GM06990 (cell line): ENCODE measurements around the gene LENG8.

Experiments used
- DNase-seq: peaks from one replicate; pipeline ENCODE4 v3.0.0-alpha.2; 2011; ENCODE audit not compliant: insufficient read length; ENCODE audit errors: extremely low read depth
- H3K27me3 ChIP-seq: replicated peaks from 2 replicates; pipeline ENCODE4 v1.6.0; 2011; ENCODE audit warnings: low read length; ENCODE audit not compliant: control insufficient read depth, insufficient read depth
- H3K36me3 ChIP-seq: 2 replicates; pipeline ENCODE4 v1.5.1; 2011; ENCODE audit warnings: low read length; ENCODE audit not compliant: control insufficient read depth, insufficient read depth
- H3K4me3 ChIP-seq: replicated peaks from 2 replicates; pipeline ENCODE4 v1.5.1; 2011; ENCODE audit warnings: low read depth, mild to moderate bottlenecking, control low read depth, low read length
- CTCF ChIP-seq: IDR thresholded peaks from 2 replicates; pipeline ENCODE4 v1.5.1; 2011; ENCODE audit warnings: low read length, control low read depth, mild to moderate bottlenecking, inconsistent platforms; ENCODE audit not compliant: insufficient read depth, poor library complexity, severe bottlenecking

LENG8 gene

DNA sequence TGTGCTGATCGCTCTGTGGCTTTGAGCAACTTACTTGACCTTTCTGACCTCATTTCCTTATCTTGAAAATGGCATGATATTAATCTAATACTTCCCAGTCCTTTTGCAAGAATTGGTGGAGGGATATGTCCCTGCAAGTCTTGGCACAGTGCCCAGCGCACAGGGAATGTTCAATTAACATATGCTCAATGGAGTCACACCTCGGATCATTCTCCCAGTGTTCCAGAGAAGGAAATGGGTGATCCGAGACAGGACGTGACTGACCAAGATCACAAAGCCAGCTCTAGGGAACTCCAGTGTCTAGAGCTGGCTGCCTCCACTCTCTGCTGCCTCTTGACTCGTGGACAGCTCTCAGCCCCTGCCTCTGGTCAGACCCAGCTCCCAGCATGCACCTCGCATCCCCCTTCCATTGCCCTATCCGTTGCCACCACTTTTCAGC, 20.5 kb downstream of the LENG8 start:
- DNase-seq = no peak
- TF ChIP-seq CTCF = no peak
- Histone ChIP-seq H3K36me3 (no peaks in the 10 kb centered on the region), H3K27me3 (peaks cover 5% of the 10 kb centered on the region), H3K4me3 (no peak overlapping the region)

- no peak for TF ChIP-seq CTCF
- no peak overlapping the region for H3K4me3 ChIP-seq
Measured at GRCh38 chr19:54470276-54470887, 21.4 kb downstream of the LENG8 start.

DNA sequence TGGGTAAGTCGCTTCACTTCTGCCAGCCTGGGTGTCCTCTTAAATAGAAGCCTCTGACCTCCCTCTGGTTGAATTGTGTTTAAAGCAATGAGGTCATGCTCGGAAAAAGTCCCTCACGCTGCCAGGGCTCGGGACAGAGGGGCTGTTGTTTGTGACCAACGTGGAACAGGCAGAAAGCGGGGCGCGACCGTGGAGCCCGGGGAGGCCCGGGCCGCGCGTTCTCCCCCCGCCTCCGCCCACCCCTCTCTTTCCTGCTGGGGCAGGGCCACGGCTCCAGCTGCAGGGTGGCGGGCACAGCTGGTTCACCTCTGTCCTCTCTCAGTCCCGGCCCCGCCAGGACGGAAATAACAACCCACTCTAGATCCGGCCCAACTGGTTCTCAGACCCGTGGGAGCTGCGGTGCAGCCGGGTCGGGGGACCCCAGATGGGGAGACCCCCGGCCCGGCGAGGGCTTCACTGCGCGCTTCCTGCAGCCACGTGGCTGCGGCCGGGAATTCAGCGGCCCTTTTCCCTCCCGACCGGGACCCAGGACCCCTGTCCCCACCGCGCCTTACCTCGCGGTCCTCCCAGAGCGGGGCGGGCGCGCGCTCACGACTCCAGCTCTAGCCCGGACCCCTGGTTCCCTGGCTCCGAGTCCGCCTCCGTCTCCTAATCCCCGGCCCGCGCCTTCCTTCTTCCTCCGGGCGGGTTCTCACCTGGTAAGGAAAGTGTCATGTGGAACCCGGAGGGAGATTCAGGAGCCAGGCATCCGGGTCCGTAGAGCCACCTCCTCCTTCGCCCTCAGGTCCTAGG, 22.2 kb downstream of the LENG8 start:
- Histone ChIP-seq H3K36me3 (no peaks in the 10 kb centered on the region), H3K4me3 (peak overlapping the region; percentile 27; the same call in 1 of the 2 replicates), H3K27me3 (peaks cover 5% of the 10 kb centered on the region)
- TF ChIP-seq CTCF = no peak
- no peak for DNase-seq

More at GRCh38 chr19:54470276-54470887, 21.4 kb downstream of the LENG8 start:
- no peak for DNase-seq
- Histone ChIP-seq H3K27me3 (peaks cover 5% of the 10 kb centered on the region), H3K36me3 (no peaks in the 10 kb centered on the region)

GRCh38 chr19:54473071-54473891, 24.3 kb downstream of the LENG8 start, which contains the start of gene CDC42EP5:
TSS of gene CDC42EP5 (minus strand) at chr19:54473296. CDS start at chr19:54465547, 7,749 bp downstream.
- Histone ChIP-seq H3K4me3 (no peak within 1 kb of the TSS), H3K27me3 (peaks cover 5% of the 10 kb centered on the region), H3K36me3 (no peaks in the 10 kb centered on the region)
- no peak for TF ChIP-seq CTCF
- DNase-seq = no peak

GRCh38 chr19:54473892-54474372, 24.9 kb downstream of the LENG8 start:
- Histone ChIP-seq H3K36me3 (no peaks in the 10 kb centered on the region), H3K4me3 (no peak overlapping the region), H3K27me3 (peaks cover 5% of the 10 kb centered on the region)
- DNase-seq = no peak
- no peak for TF ChIP-seq CTCF
